Measurements from ENCODE around the gene MAPK7.

MAPK7 gene

DNA sequence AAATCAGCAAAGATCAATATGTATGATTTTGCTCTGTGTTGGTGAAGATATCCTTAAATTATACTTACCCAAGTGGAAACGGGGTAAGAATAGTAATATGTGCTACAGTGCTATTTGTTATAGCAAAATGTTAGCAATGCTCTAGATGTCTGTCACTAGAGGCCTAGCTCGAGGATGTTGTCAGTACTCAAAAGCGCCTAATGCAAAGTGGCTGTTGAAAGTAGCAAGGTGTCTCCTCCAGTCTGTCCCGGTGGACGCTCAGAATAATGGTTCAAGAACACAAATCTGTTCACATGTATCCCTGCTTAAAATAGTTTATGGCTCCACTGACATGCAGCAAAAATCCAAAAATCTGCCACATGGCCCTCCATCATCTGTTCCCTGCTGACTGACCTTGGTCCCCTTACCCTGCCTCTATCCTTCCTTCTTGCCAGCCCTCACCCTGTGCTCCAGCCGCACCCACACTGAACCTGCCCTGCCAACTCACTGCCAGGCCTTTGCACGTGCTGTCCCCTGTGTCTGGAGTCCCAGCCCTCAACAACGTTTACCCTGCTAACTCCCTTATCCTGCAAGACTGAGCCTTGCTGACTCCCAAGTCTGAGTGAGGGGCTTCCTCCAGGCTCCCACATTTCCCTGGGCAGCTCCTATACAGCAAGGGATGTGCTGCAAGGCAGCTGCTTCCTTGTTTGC, 23.2 kb downstream of the MAPK7 start:
- ChIA-PET POLR2A (ENCODE audit: low non-redundant PET) (no interaction called here), CTCF (interaction anchor here (0.6 kb wide), 2 partner anchors 78 to 181 kb away, joined by 3 to 4 read pairs; no protein-coding TSS in a partner anchor)
- H3K27ac ChIP-seq, result no peak overlapping the region
- no peak for DNase-seq (ENCODE audit: low spot score)
- TF ChIP-seq, protein P1, sequence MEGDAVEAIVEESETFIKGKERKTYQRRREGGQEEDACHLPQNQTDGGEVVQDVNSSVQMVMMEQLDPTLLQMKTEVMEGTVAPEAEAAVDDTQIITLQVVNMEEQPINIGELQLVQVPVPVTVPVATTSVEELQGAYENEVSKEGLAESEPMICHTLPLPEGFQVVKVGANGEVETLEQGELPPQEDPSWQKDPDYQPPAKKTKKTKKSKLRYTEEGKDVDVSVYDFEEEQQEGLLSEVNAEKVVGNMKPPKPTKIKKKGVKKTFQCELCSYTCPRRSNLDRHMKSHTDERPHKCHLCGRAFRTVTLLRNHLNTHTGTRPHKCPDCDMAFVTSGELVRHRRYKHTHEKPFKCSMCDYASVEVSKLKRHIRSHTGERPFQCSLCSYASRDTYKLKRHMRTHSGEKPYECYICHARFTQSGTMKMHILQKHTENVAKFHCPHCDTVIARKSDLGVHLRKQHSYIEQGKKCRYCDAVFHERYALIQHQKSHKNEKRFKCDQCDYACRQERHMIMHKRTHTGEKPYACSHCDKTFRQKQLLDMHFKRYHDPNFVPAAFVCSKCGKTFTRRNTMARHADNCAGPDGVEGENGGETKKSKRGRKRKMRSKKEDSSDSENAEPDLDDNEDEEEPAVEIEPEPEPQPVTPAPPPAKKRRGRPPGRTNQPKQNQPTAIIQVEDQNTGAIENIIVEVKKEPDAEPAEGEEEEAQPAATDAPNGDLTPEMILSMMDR (conservative IDR thresholded peaks at IDR 0.05; ENCODE audit: low read depth), result no peak

DNA sequence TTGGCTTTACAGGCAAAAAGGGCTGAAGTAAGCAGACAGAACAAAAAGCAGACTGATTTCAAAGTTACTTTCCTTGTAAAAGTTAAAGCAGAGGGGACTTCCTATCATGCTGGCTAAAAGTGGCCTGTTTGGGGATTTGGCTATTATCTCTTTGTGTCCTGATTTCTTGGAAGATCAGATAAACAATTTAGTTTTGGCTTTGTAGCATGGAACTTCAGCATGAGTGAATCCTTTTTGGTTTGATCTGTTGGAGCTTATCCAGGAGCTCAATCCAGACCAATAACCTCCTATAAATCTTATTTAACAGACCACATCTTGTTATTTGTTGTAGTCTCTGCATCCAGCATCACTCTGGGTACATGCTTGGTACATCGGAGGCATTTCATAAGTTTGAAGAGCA, 23.9 kb downstream of the MAPK7 start:
- H3K27ac ChIP-seq, result no peak overlapping the region
- ChIA-PET CTCF (interaction anchor here (0.6 kb wide), 1 partner anchor 180 kb away, joined by 4 read pairs; no protein-coding TSS in a partner anchor), POLR2A (ENCODE audit: low non-redundant PET) (no interaction called here)
- TF ChIP-seq, protein P1 (conservative IDR thresholded peaks at IDR 0.05; ENCODE audit: low read depth), result no peak
- DNase-seq (ENCODE audit: low spot score), result no peak

DNA sequence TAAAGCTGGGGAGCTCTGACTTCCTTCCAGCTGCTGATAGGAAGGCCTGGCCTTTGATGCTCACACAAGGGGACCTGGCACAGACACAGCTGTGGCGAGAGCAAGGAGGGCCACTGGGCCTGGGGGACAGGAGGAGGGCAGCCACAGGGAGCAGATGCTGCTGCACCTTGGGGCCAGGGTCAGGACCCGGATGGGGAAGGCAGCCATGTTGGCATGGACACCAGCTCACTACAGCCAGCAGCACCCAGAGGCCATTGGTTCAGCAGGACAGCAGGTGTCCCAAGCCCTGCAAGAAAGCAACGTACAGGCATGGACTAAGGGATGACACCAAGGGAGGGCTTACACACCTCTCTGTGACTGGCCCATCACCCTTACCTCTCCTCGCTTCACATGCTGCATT, 24.7 kb downstream of the MAPK7 start:
- CTCF ChIA-PET, result interaction anchor here (0.6 to 0.7 kb wide), 2 partner anchors 102 to 105 kb away, joined by 3 to 5 read pairs; no protein-coding TSS in a partner anchor
- TF ChIP-seq, protein P1 (conservative IDR thresholded peaks at IDR 0.05; ENCODE audit: low read depth), result no peak
- POLR2A ChIA-PET (ENCODE audit: low non-redundant PET), result no interaction called here
- no peak overlapping the region for H3K27ac ChIP-seq
- no peak for DNase-seq (ENCODE audit: low spot score)

DNA sequence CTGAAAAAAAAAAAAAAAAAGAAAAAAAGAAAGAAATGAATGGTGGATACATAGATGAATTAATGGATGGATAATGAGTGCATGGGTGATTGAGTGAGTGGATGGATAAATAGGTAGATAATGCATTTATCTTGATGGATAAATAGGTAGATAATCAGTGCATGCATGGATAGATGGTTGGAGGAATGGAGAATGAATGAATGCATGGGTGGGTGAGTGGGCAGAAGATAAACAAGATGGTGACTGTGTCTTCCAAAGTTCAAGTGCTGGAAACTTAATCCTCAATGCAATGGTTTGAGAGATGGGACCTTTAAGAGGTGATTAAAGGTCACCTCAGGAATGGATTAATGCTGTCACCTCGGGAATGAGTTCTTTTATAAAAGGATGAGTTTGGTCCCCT, 26.0 kb downstream of the MAPK7 start:
- ChIA-PET POLR2A (ENCODE audit: low non-redundant PET) (no interaction called here), CTCF (no interaction called here)

DNA sequence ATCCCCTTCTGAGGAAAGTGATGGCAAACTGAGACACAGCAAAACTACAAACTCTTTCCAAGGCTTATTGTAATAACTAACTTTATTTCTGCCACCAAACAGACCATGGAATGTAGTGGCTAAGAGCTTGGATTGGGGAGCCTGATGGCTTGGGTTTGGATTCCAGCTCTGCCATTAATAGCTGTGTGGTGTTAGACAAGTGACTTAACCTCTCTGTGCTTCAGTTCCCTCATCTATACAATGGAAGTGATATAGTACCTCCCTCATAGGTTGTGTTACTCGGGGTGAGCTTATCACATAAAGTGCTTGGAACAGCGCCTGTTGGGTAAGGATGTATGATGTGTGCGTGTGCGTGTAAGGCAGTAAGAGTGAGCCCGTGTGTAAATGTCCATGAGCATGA, 26.8 kb downstream of the MAPK7 start:
- TF ChIP-seq, protein P1 (conservative IDR thresholded peaks at IDR 0.05; ENCODE audit: low read depth), result no peak
- ChIA-PET POLR2A (ENCODE audit: low non-redundant PET) (no interaction called here), CTCF (no interaction called here)
- DNase-seq (ENCODE audit: low spot score), result no peak
- H3K27ac ChIP-seq, result no peak overlapping the region

More for the DNA sequence above, 26.0 kb downstream of the MAPK7 start:
- no peak for DNase-seq (ENCODE audit: low spot score)
- TF ChIP-seq, protein P1 (conservative IDR thresholded peaks at IDR 0.05; ENCODE audit: low read depth), result no peak
- no peak overlapping the region for H3K27ac ChIP-seq

DNA sequence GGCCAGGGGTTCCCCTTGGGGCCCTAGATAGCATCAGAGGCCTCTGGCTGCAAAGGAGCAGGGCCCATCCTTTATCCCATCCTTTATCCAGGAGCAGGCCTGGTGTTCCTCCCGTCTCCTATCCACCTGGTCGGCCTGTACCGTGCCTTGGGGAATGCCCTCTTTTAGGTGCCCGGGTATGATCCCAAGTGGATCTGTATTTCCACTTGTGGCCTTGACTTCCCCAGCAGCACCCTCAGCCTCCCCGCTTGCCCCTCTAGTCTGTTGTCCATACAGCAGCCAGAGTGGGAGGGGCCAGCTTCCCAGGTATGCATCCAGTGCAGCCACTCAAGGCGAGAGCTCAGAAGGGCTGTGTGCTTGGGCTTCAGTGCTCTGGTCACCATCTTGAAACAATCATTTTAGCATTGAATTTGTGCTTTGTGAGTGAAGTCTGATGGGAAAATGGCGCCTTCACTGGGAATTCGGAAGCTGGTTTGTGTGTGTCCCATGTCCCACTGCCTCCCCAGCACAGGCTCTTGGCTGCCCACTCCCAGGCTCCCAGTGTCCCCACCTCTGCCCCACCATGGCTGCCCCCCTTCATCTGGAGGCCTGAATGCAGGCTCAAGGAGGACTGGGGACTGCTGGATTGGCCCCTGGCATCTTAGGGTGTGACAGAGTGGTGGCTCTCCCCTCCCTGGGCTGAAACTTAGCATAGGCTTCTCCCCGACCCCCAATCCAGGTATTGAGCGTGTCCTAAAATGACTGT, 29.5 kb downstream of the MAPK7 start:
- H3K27ac ChIP-seq, result no peak overlapping the region
- CTCF ChIA-PET, result no interaction called here
- no peak for DNase-seq (ENCODE audit: low spot score)
- POLR2A ChIA-PET (ENCODE audit: low non-redundant PET), result no interaction called here
- TF ChIP-seq, protein P1 (conservative IDR thresholded peaks at IDR 0.05; ENCODE audit: low read depth), result no peak
